ENCODE data around the gene MYOZ2. TPM values are rescaled to one million over a fixed set of nuclear protein-coding genes. Genes with fewer than 3 reads are reported as not detected.

The MYOZ2 gene
- total and polyA plus RNA-seq, 2 donors (not counting 3 experiments of a cell fraction or from before 2014, with no cell fraction given), result 0.11 to 0.13 TPM

GRCh38 chr4:119098306-119098705, 37.3 kb upstream of the MYOZ2 start:
- no peaks in the 10 kb centered on the region for H3K9me3 ChIP-seq (replicated peaks; ENCODE audit: control insufficient read depth, insufficient read depth, low read length)
- H3K27me3 ChIP-seq (ENCODE audit: control insufficient read depth in 2 of 2, insufficient read depth in 2 of 2, low read length in 2 of 2), result no peaks in the 10 kb centered on the region
- FAIRE-seq, result no peak
- ChIA-PET POLR2A (no interaction called here), CTCF (interaction anchor here (1.0 kb wide), 1 partner anchor 115 kb away, joined by 4 read pairs; no protein-coding TSS in a partner anchor)
- H3K4me1 ChIP-seq (ENCODE audit: control insufficient read depth, extremely low read depth, insufficient read depth, low read length), result peaks cover 21% of the 10 kb centered on the region
- H4K20me1 ChIP-seq (replicated peaks; ENCODE audit: control insufficient read depth, extremely low read depth, insufficient read depth, low read length), result no peaks in the 10 kb centered on the region
- no peak overlapping the region for H3K27ac ChIP-seq (ENCODE audit: insufficient read depth, low read depth, low read length)
- no peak for DNase-seq (ENCODE audit: low read depth, low spot score)
- BruUV-seq (replicated peaks), result no TSS peak
- H3K9ac ChIP-seq (replicated peaks; ENCODE audit: extremely low read depth, insufficient read depth, low read length), result no peak overlapping the region
- H3K4me2 ChIP-seq (ENCODE audit: insufficient read depth, low read length), result no peak overlapping the region
- H3K79me2 ChIP-seq (ENCODE audit: control insufficient read depth, insufficient read depth, low read length), result no peaks in the 10 kb centered on the region
- intact Hi-C loops (cut with micrococcal nuclease), result no loop called here
- TF ChIP-seq POLR2AphosphoS5 (IDR thresholded peaks at IDR 0.05; ENCODE audit: insufficient read depth, low read depth, low read length), result no peak
- no peak for TF ChIP-seq JUN (IDR thresholded peaks at IDR 0.05; ENCODE audit: borderline replicate concordance, insufficient read depth, insufficient read length, low read depth)
- TF ChIP-seq FOS (IDR thresholded peaks at IDR 0.05; ENCODE audit: borderline replicate concordance, insufficient read depth, low read length), result no peak
- TF ChIP-seq CTCF (IDR thresholded peaks at IDR 0.05; ENCODE audit: extremely low read depth in 1 of 2, insufficient read depth in 1 of 2, low read depth in 1 of 2, low read length in 2 of 2), result no peak
- no peak for TF ChIP-seq POLR2A (IDR thresholded peaks at IDR 0.05; ENCODE audit: low read depth, low read length)
- TF ChIP-seq GATA2 (IDR thresholded peaks at IDR 0.05; ENCODE audit: insufficient read depth, insufficient read length, low read depth, low read length), result no peak
- TF ChIP-seq MYC (IDR thresholded peaks at IDR 0.05; ENCODE audit: low read depth, low read length), result no peak
- no peak for TF ChIP-seq EZH2 (IDR thresholded peaks at IDR 0.05; ENCODE audit: borderline replicate concordance, low read depth, low read length, severe bottlenecking)
- TF ChIP-seq MAX (IDR thresholded peaks at IDR 0.05; ENCODE audit: insufficient read depth, insufficient read length), result no peak
- H3K4me3 ChIP-seq (replicated peaks in 1 of 3; ENCODE audit: insufficient read depth in 1 of 3, low read depth in 1 of 3, low read length in 3 of 3), result no peak overlapping the region
- H3K9me1 ChIP-seq (replicated peaks; ENCODE audit: control insufficient read depth, extremely low read depth, insufficient read depth, low read length), result no peaks in the 10 kb centered on the region
- H2AFZ ChIP-seq (ENCODE audit: low read depth, low read length), result no peak overlapping the region
- dilution Hi-C loops (cut with MboI; ENCODE audit: extremely low pct_ligation_motif_present, low sequenced_read_pairs), result no loop called here
- H3K36me3 ChIP-seq (ENCODE audit: control insufficient read depth in 2 of 2, extremely low read depth in 1 of 2, insufficient read depth in 2 of 2, low read length in 2 of 2), result no peaks in the 10 kb centered on the region

Measured in endothelial cell of umbilical vein (primary cell).